Esophagus muscularis mucosa (tissue), 4 donors: ENCODE measurements around the gene CPSF3. TPM values are rescaled to one million over a fixed set of nuclear protein-coding genes. Genes with fewer than 3 reads are reported as not detected.

Experiments
- DNase-seq: peaks from one replicate; pipeline ENCODE4 v3.0.0-alpha.2; 2017; ENCODE audit errors: extremely low spot score
- H3K27ac ChIP-seq, 4 donors: fragments of 200-600 bp; sonication (generic); replicated peaks in 1 of 4; 1 replicate in 3 of 4; 2 replicates in 1 of 4; pipeline ENCODE4 v1.5.1; 2016 to 2019; ENCODE audit warnings: mild to moderate bottlenecking in 1 of 4
- H3K27me3 ChIP-seq, 4 donors: fragments of 200-600 bp; sonication (generic); one replicate each; pipeline versions ENCODE4 v1.5.1 to v1.6.0; 2016 to 2019
- H3K36me3 ChIP-seq, 4 donors: fragments of 200-600 bp; sonication (generic); one replicate each; pipeline ENCODE4 v1.5.1; 2016 to 2019
- H3K4me1 ChIP-seq, 4 donors: fragments of 200-600 bp; sonication (generic); one replicate each; pipeline ENCODE4 v1.5.1; 2016 to 2019
- H3K4me3 ChIP-seq, 4 donors: fragments of 200-600 bp; sonication (generic); 1 replicate in 2 of 4; 2 replicates in 2 of 4; pipeline ENCODE4 v1.5.1; 2016 to 2019; ENCODE audit warnings: mild to moderate bottlenecking in 4 of 4, moderate library complexity in 1 of 4
- H3K9me3 ChIP-seq, 4 donors: fragments of 200-600 bp; sonication (generic); 1 replicate in 3 of 4; 2 replicates in 1 of 4; pipeline ENCODE4 v1.5.1; 2016 to 2019
- CTCF ChIP-seq, 3 experiments: fragments of 200-600 bp in 2 of 3; fragments of 450-650 bp in 1 of 3; sonication (generic) in 2 of 3; IDR thresholded peaks; one replicate each; pipeline ENCODE4 v1.5.1; 2017 to 2019; ENCODE audit warnings: antibody characterized with exemption in 3 of 3, mild to moderate bottlenecking in 2 of 3, moderate library complexity in 1 of 3
- EP300 ChIP-seq: sonication (generic); formaldehyde crosslinking; IDR thresholded peaks from one replicate; pipeline ENCODE4 v1.6.1; 2017; ENCODE audit warnings: antibody characterized with exemption
- POLR2A ChIP-seq: fragments of 450-650 bp; IDR thresholded peaks from one replicate; pipeline ENCODE4 v1.6.1; 2017; ENCODE audit warnings: antibody characterized with exemption, moderate library complexity, mild to moderate bottlenecking, low read depth
- POLR2AphosphoS5 ChIP-seq, 2 donors: sonication (generic); formaldehyde crosslinking; IDR thresholded peaks; one replicate each; pipeline ENCODE4 v1.6.1; 2017; ENCODE audit warnings: antibody characterized with exemption in 2 of 2
- WGBS: methylation state at CpG from one replicate; pipeline ENCODE4 v1.1.5; 2018; 5-methylcytosine and 5-hydroxymethylcytosine counted together
- intact Hi-C: fragments of 100-400 bp; cut with DNase I; formaldehyde crosslinking; loops from one replicate; pipeline ENCODE4 v1.15.1; 2023
- total RNA-seq, 4 donors: library from RNA; depleted of rRNA; stranded (reverse); fragments of >200 nt; gene quantifications; one replicate each; pipeline versions ENCODE4 v1.1.0 to v1.2.1, GENCODE V29; 2016

The CPSF3 gene
- total RNA-seq, 4 donors from 2014 or later: 18.3 to 22.8 (median 20.7) TPM

GRCh38 chr2:9422321-9423099, 944 bp upstream of the CPSF3 start:
- DNase-seq: no peak
- Histone ChIP-seq H3K4me3 (peak overlapping the region; percentile 78 to 93 (median 92)), H3K9me3 (no peaks in the 10 kb centered on the region), H3K4me1 (peaks cover 26 to 56% (median 48%) of the 10 kb centered on the region in 4 donors), H3K36me3 (peaks cover 0 to 11% (median 5%) of the 10 kb centered on the region in 4 donors), H3K27me3 (no peaks in the 10 kb centered on the region), H3K27ac (peak overlapping the region; percentile 93 to 95 (median 94))
- TF ChIP-seq CTCF (IDR thresholded peaks at IDR 0.05): no peak
- TF ChIP-seq POLR2AphosphoS5 (IDR thresholded peaks at IDR 0.05): peak in 1 of 2 donors; percentile 17
- WGBS: 12% methylated on average over 17 of the region's 42 CpGs
- intact Hi-C loops: loop anchor here (5.0 to 10.0 kb wide), 3 partner anchors 52 to 280 kb away; partner anchors contain the start of genes ASAP2 and IAH1

GRCh38 chr2:9423922-9424272, 443 bp downstream of the CPSF3 start:
- H3K9me3 ChIP-seq: no peaks in the 10 kb centered on the region
- intact Hi-C loops: loop anchor here (5.0 to 10.0 kb wide), 3 partner anchors 51 to 282 kb away; partner anchors contain the start of genes ASAP2 and IAH1
- H3K4me3 ChIP-seq: peak overlapping the region; percentile 78 to 93 (median 92)
- peak overlapping the region; percentile 93 to 95 (median 94) for H3K27ac ChIP-seq
- no peak for TF ChIP-seq POLR2AphosphoS5 (IDR thresholded peaks at IDR 0.05)
- TF ChIP-seq EP300: no peak
- TF ChIP-seq POLR2A: no peak
- no peak for TF ChIP-seq CTCF (IDR thresholded peaks at IDR 0.05)
- under 1% methylated on average over 21 of the region's 21 CpGs for WGBS
- H3K4me1 ChIP-seq: peaks cover 26 to 52% (median 48%) of the 10 kb centered on the region in 4 donors
- no peaks in the 10 kb centered on the region for H3K27me3 ChIP-seq
- no peak for DNase-seq
- peaks cover 0 to 4% (median 1%) of the 10 kb centered on the region in 4 donors for H3K36me3 ChIP-seq

- Histone ChIP-seq H3K4me3 (peak overlapping the region; percentile 78 to 93 (median 92)), H3K9me3 (no peaks in the 10 kb centered on the region), H3K36me3 (peaks cover 3 to 11% (median 6%) of the 10 kb centered on the region in 4 donors), H3K27me3 (no peaks in the 10 kb centered on the region), H3K27ac (no peak overlapping the region), H3K4me1 (peaks cover 26 to 51% (median 45%) of the 10 kb centered on the region in 4 donors)
- DNase-seq: no peak
- intact Hi-C loops: loop anchor here (5.0 to 10.0 kb wide), 3 partner anchors 50 to 282 kb away; partner anchors contain the start of genes ASAP2 and IAH1
- TF ChIP-seq EP300: no peak
- TF ChIP-seq POLR2A: no peak
- TF ChIP-seq POLR2AphosphoS5 (IDR thresholded peaks at IDR 0.05): no peak
- no peak for TF ChIP-seq CTCF (IDR thresholded peaks at IDR 0.05)
- WGBS: 67% methylated on average over 11 of the region's 11 CpGs
These were observed 1.2 kb downstream of the CPSF3 start for GRCh38 chr2:9424447-9425164.

- no peak for DNase-seq
- Histone ChIP-seq H3K36me3 (peaks cover 40 to 56% (median 48%) of the 10 kb centered on the region in 4 donors), H3K4me1 (peaks cover 11 to 17% (median 13%) of the 10 kb centered on the region in 4 donors), H3K9me3 (no peaks in the 10 kb centered on the region), H3K27ac (no peak overlapping the region), H3K4me3 (no peak overlapping the region), H3K27me3 (no peaks in the 10 kb centered on the region)
- intact Hi-C loops: loop anchor here (10.0 kb wide), 2 partner anchors 46 to 224 kb away; partner anchors contain the start of genes ASAP2 and IAH1
- 92% methylated on average over 5 of the region's 5 CpGs for WGBS
- no peak for TF ChIP-seq EP300
These were observed 5.6 kb downstream of the CPSF3 start for GRCh38 chr2:9428965-9429577.
